CD4-positive, alpha-beta T cell (primary cell): ENCODE data around the gene MECR. TPM values are rescaled to one million over a fixed set of nuclear protein-coding genes. Genes with fewer than 3 reads are reported as not detected.

Experiments used
- ATAC-seq: fragments of 200-7000 bp; cut with Tn5 transposase; one replicate; pipeline ENCODE4 v1.10.0; 2022; ENCODE audit warnings: mild to moderate bottlenecking; ENCODE audit not compliant: poor library complexity
- CTCF ChIA-PET: fragments of 350-600 bp; sonication (Branson Sonifier 250); formaldehyde crosslinking; loops from one replicate; lab custom pipeline; 2021; ENCODE audit warnings: antibody characterized with exemption, inconsistent platforms; lab: Charles Lee
- POLR2A ChIA-PET: fragments of 350-600 bp; sonication (Branson Sonifier 250); formaldehyde crosslinking; loops from one replicate; lab custom pipeline; 2021; ENCODE audit warnings: antibody characterized with exemption, inconsistent platforms; lab: Charles Lee
- DNase-seq, 14 experiments: peaks; one replicate each; pipeline ENCODE4 v3.0.0-alpha.2; 2013 to 2020; ENCODE audit warnings: mixed read lengths in 2 of 14
- H3K27ac ChIP-seq, 2 donors: one replicate each; pipeline versions ENCODE4 v1.5.1 to v1.7.0; 2013; ENCODE audit warnings: low read length in 2 of 2, low read depth in 1 of 2, mild to moderate bottlenecking in 1 of 2
- H3K27me3 ChIP-seq, 2 experiments: 1 replicate in 1 of 2; 2 replicates in 1 of 2; pipeline versions ENCODE4 v1.6.1 to v1.7.0; 2013; ENCODE audit warnings: low read length in 2 of 2, control low read depth in 1 of 2, mild to moderate bottlenecking in 1 of 2, moderate library complexity in 1 of 2; ENCODE audit not compliant: insufficient read depth in 2 of 2, control insufficient read depth in 1 of 2
- H3K36me3 ChIP-seq: one replicate; pipeline ENCODE4 v1.6.1; 2013; ENCODE audit warnings: low read length, control low read depth; ENCODE audit not compliant: insufficient read depth
- H3K4me1 ChIP-seq: one replicate; pipeline ENCODE4 v1.6.1; 2013; ENCODE audit warnings: low read length, control low read depth; ENCODE audit not compliant: insufficient read depth
- H3K4me3 ChIP-seq: one replicate; pipeline ENCODE4 v1.5.1; 2013; ENCODE audit warnings: mild to moderate bottlenecking, low read length, moderate library complexity
- H3K9me3 ChIP-seq, 2 experiments: 1 replicate in 1 of 2; 2 replicates in 1 of 2; pipeline versions ENCODE4 v1.6.1 to v1.7.0; 2013; ENCODE audit warnings: low read length in 2 of 2, mild to moderate bottlenecking in 2 of 2, control low read depth in 1 of 2, moderate library complexity in 1 of 2; ENCODE audit not compliant: control insufficient read depth in 1 of 2, insufficient read depth in 1 of 2
- H3K27ac Mint-ChIP-seq: one replicate; pipeline ENCODE4 v1.8.0; 2020; ENCODE audit warnings: mixed read lengths
- H3K27me3 Mint-ChIP-seq: one replicate; pipeline ENCODE4 v1.8.0; 2021; ENCODE audit warnings: mixed read lengths
- H3K36me3 Mint-ChIP-seq: one replicate; pipeline ENCODE4 v1.8.0; 2021; ENCODE audit warnings: low read depth, mixed read lengths
- H3K4me1 Mint-ChIP-seq: one replicate; pipeline ENCODE4 v1.8.0; 2021; ENCODE audit warnings: low read depth, mixed read lengths
- H3K4me3 Mint-ChIP-seq: one replicate; pipeline ENCODE4 v1.8.0; 2020; ENCODE audit warnings: mild to moderate bottlenecking, mixed read lengths
- H3K9me3 Mint-ChIP-seq: one replicate; pipeline ENCODE4 v1.8.0; 2020; ENCODE audit warnings: mixed read lengths
- CTCF ChIP-seq: fragments of 200-600 bp; IDR thresholded peaks from one replicate; pipeline ENCODE4 v1.8.0; 2022; ENCODE audit warnings: antibody characterized with exemption, mild to moderate bottlenecking
- intact Hi-C, 2 experiments: fragments of 100-400 bp; cut with DNase I in 1 of 2; cut with micrococcal nuclease in 1 of 2; formaldehyde crosslinking; loops; one replicate each; pipeline versions ENCODE4 v1.15.1 to v1.9.0; 2023 to 2025; cut with DNase I, micrococcal nuclease
- total RNA-seq, 174 experiments: library from RNA in 2 of 174; stranded (reverse) in 2 of 174; gene quantifications; one replicate each; pipeline ENCODE4 v1.2.3 and lab custom pipeline; 2021 to 2026

MECR gene
- total RNA-seq, 2 experiments from 2014 or later, result 5.5 to 6.6 TPM

GRCh38 chr1:29186252-29186651, 44.5 kb downstream of the MECR start:
- no peak overlapping the region for H3K4me3 Mint-ChIP-seq

GRCh38 chr1:29183287-29183686, 47.4 kb downstream of the MECR start:
- Histone ChIP-seq H3K4me3 (no peak overlapping the region), H3K36me3 (peaks cover 8% of the 10 kb centered on the region), H3K27me3 (no peaks in the 10 kb centered on the region), H3K4me1 (peaks cover 26% of the 10 kb centered on the region), H3K9me3 (no peaks in the 10 kb centered on the region), H3K27ac (no peak overlapping the region)
- peak overlapping the region; percentile 97 for H3K4me3 Mint-ChIP-seq
- CTCF ChIA-PET, result interaction anchor here (1.3 to 1.9 kb wide), 2 partner anchors 10 to 14 kb away, joined by 3 to 5 read pairs; no protein-coding TSS in a partner anchor
- POLR2A ChIA-PET, result interaction anchor here (0.6 kb wide), 1 partner anchor 884 kb away, joined by 3 read pairs; no protein-coding TSS in a partner anchor
- no peak for DNase-seq
- no peak for ATAC-seq
- H3K27ac Mint-ChIP-seq, result peak overlapping the region; percentile 93
- H3K9me3 Mint-ChIP-seq, result no peaks in the 10 kb centered on the region
- H3K4me1 Mint-ChIP-seq, result peaks cover 33% of the 10 kb centered on the region
- TF ChIP-seq CTCF, result no peak
- intact Hi-C loops, result loop anchor here in 1 of 2 experiments (5.0 to 10.0 kb wide), 4 partner anchors 301 to 1088 kb away; no protein-coding TSS in a partner anchor
- peaks cover 28% of the 10 kb centered on the region for H3K36me3 Mint-ChIP-seq
- H3K27me3 Mint-ChIP-seq, result no peaks in the 10 kb centered on the region

More at GRCh38 chr1:29186252-29186651, 44.5 kb downstream of the MECR start:
- ChIA-PET CTCF (no interaction called here), POLR2A (no interaction called here)
- ATAC-seq (no peak), DNase-seq (no peak)
- no peaks in the 10 kb centered on the region for H3K36me3 ChIP-seq
- no peaks in the 10 kb centered on the region for H3K9me3 ChIP-seq
- no peak for TF ChIP-seq CTCF
- intact Hi-C loops, result loop anchor here in 1 of 2 experiments (10.0 kb wide), 1 partner anchor 1091 kb away; no protein-coding TSS in a partner anchor
- no peaks in the 10 kb centered on the region for H3K36me3 Mint-ChIP-seq
- H3K4me1 ChIP-seq, result peaks cover 8% of the 10 kb centered on the region
- H3K27me3 ChIP-seq, result no peaks in the 10 kb centered on the region
- H3K27me3 Mint-ChIP-seq, result no peaks in the 10 kb centered on the region
- H3K4me3 ChIP-seq, result no peak overlapping the region
- H3K27ac ChIP-seq, result no peak overlapping the region
- H3K4me1 Mint-ChIP-seq, result peaks cover 6% of the 10 kb centered on the region
- no peak overlapping the region for H3K27ac Mint-ChIP-seq
- H3K9me3 Mint-ChIP-seq, result no peaks in the 10 kb centered on the region

GRCh38 chr1:29181413-29182225, 49.1 kb downstream of the MECR start, which contains the start of gene SRSF4:
SRSF4 (minus strand) TSS chr1:29181900; CDS start chr1:29181752, 148 bp downstream.
- ChIA-PET POLR2A (interaction anchor here (0.5 to 2.8 kb wide), 41 partner anchors 9 to 1574 kb away, joined by 3 to 49 read pairs (median 6); partner anchors contain the start of genes EPB41, FAM76A, GMEB1 and MECR), CTCF (interaction anchor here (0.5 to 2.9 kb wide), 16 partner anchors 12 to 853 kb away, joined by 3 to 26 read pairs (median 5); partner anchors contain the start of genes MECR, MED18, PTPRU and YTHDF2)
- Mint-ChIP-seq H3K27me3 (no peaks in the 10 kb centered on the region), H3K36me3 (peaks cover 42% of the 10 kb centered on the region), H3K9me3 (no peaks in the 10 kb centered on the region), H3K27ac (peak within 1 kb of the TSS; percentile 93), H3K4me1 (peaks cover 50% of the 10 kb centered on the region), H3K4me3 (peak within 1 kb of the TSS; percentile 97)
- TF ChIP-seq CTCF, result peak; percentile 72
- Histone ChIP-seq H3K9me3 (no peaks in the 10 kb centered on the region), H3K27ac (peak within 1 kb of the TSS; percentile 97 to 99), H3K4me1 (peaks cover 39% of the 10 kb centered on the region), H3K27me3 (no peaks in the 10 kb centered on the region), H3K4me3 (peak within 1 kb of the TSS; percentile 79), H3K36me3 (peaks cover 8% of the 10 kb centered on the region)
- ATAC-seq (peak; percentile 89), DNase-seq (peak; percentile 97 to 99 (median 99))
- intact Hi-C loops, result loop anchor here (2.0 to 10.0 kb wide), 6 partner anchors 299 to 1087 kb away; partner anchors contain the start of genes TAF12 (in 2 of the 2) and YTHDF2 (in 1 of the 2)
